Gastrocnemius medialis (tissue), 4 donors: ENCODE data around the gene GTPBP6. TPM values are rescaled to one million over a fixed set of nuclear protein-coding genes. Genes with fewer than 3 reads are reported as not detected.

Experiments
- ATAC-seq, 2 donors: fragments of 150-250 bp; one replicate each; pipeline ENCODE4 v1.9.1; 2016
- DNase-seq, 2 donors: peaks; one replicate each; pipeline ENCODE4 v3.0.0-alpha.2; 2019
- H3K27ac ChIP-seq, 4 donors: fragments of 200-600 bp; sonication (generic); 1 replicate in 1 of 4; 2 replicates in 3 of 4; pipeline ENCODE4 v1.5.1; 2016 to 2018; ENCODE audit warnings: mild to moderate bottlenecking in 2 of 4, moderate library complexity in 1 of 4
- H3K27me3 ChIP-seq, 3 donors: fragments of 200-600 bp; sonication (generic) in 2 of 3; 1 replicate in 1 of 3; 2 replicates in 2 of 3; pipeline versions ENCODE4 v1.5.1 to v1.6.0; 2016 to 2019; ENCODE audit warnings: mild to moderate bottlenecking in 1 of 3, moderate library complexity in 1 of 3
- H3K36me3 ChIP-seq, 2 donors: fragments of 200-600 bp; sonication (generic) in 1 of 2; one replicate each; pipeline ENCODE4 v1.5.1; 2017 to 2018
- H3K4me1 ChIP-seq, 2 donors: fragments of 200-600 bp; sonication (generic) in 1 of 2; one replicate each; pipeline ENCODE4 v1.5.1; 2016 to 2017; ENCODE audit warnings: mild to moderate bottlenecking in 2 of 2
- H3K4me3 ChIP-seq, 4 donors: fragments of 200-600 bp; sonication (generic) in 3 of 4; 1 replicate in 1 of 4; 2 replicates in 3 of 4; pipeline ENCODE4 v1.5.1; 2016 to 2019; ENCODE audit warnings: mild to moderate bottlenecking in 2 of 4
- H3K9me3 ChIP-seq, 3 donors: fragments of 200-600 bp; sonication (generic) in 2 of 3; 1 replicate in 1 of 3; 2 replicates in 2 of 3; pipeline ENCODE4 v1.5.1; 2016 to 2019
- POLR2A ChIP-seq, 2 donors: fragments of 450-650 bp; IDR thresholded peaks; one replicate each; pipeline ENCODE4 v1.6.1; 2017; ENCODE audit warnings: antibody characterized with exemption in 2 of 2, mild to moderate bottlenecking in 2 of 2, moderate library complexity in 2 of 2
- in situ Hi-C, 4 donors: fragments of 200-750 bp; cut with MboI; loops; one replicate each; pipeline versions ENCODE4 v1.15.0 to v1.8.0; 2017; ENCODE audit warnings: low sequenced_read_pairs in 4 of 4
- intact Hi-C: fragments of 100-400 bp; cut with DNase I; formaldehyde crosslinking; loops from one replicate; pipeline ENCODE4 v1.15.1; 2023; ENCODE audit warnings: low total_unique reads
- total RNA-seq, 4 donors: library from RNA; depleted of rRNA; stranded (reverse); fragments of >200 nt; gene quantifications; one replicate each; pipeline versions ENCODE4 v1.1.0 to v1.2.3, GENCODE V29; 2016
- TF ChIP-seq, protein P1 (sequence below), 5 experiments: fragments of 450-650 bp in 3 of 5; fragments of 200-600 bp in 2 of 5; sonication (generic) in 2 of 5; IDR thresholded peaks in 4 of 5; conservative IDR thresholded peaks in 1 of 5; 1 replicate in 4 of 5; 2 replicates in 1 of 5; pipeline ENCODE4 v1.5.1; 2016 to 2019; ENCODE audit warnings: antibody characterized with exemption in 5 of 5, mild to moderate bottlenecking in 3 of 5, moderate library complexity in 3 of 5

Gene GTPBP6
- total RNA-seq, 4 donors from 2014 or later = 40.1 to 79.4 (median 46.9) TPM

DNA sequence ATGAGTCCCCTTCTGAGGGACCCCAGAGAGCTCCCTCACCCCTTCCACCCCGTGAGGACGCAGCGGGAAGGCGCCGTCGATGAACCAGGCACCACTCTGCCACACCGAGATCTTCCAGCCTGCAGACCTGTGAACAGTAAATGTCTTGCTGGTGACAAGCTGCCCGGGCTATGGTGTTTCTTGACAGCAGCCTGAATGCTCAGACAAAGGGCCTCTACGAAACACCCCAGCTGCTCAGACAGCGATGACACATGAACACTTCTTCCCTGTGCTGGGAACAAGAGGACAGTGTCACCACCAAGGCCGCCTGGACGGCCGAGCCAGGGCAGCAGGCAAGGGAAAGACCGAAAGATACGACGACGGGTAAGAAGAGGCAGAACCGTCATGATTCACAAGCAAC is 30.6 kb upstream of the GTPBP6 start:
- DNase-seq (no peak), ATAC-seq (no peak)
- intact Hi-C loops = no loop called here
- Histone ChIP-seq H3K4me3 (no peak overlapping the region), H3K4me1 (no peaks in the 10 kb centered on the region), H3K27ac (peak overlapping the region in 2 of 4 donors; percentile 20 to 25), H3K9me3 (no peaks in the 10 kb centered on the region), H3K27me3 (no peaks in the 10 kb centered on the region), H3K36me3 (peaks cover 0 to 15% of the 10 kb centered on the region in 2 donors)
- in situ Hi-C loops = no loop called here
- TF ChIP-seq, protein P1, sequence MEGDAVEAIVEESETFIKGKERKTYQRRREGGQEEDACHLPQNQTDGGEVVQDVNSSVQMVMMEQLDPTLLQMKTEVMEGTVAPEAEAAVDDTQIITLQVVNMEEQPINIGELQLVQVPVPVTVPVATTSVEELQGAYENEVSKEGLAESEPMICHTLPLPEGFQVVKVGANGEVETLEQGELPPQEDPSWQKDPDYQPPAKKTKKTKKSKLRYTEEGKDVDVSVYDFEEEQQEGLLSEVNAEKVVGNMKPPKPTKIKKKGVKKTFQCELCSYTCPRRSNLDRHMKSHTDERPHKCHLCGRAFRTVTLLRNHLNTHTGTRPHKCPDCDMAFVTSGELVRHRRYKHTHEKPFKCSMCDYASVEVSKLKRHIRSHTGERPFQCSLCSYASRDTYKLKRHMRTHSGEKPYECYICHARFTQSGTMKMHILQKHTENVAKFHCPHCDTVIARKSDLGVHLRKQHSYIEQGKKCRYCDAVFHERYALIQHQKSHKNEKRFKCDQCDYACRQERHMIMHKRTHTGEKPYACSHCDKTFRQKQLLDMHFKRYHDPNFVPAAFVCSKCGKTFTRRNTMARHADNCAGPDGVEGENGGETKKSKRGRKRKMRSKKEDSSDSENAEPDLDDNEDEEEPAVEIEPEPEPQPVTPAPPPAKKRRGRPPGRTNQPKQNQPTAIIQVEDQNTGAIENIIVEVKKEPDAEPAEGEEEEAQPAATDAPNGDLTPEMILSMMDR (IDR thresholded peaks at IDR 0.05 in 4 of 5, conservative IDR thresholded peaks at IDR 0.05 in 1 of 5) = no peak

DNA sequence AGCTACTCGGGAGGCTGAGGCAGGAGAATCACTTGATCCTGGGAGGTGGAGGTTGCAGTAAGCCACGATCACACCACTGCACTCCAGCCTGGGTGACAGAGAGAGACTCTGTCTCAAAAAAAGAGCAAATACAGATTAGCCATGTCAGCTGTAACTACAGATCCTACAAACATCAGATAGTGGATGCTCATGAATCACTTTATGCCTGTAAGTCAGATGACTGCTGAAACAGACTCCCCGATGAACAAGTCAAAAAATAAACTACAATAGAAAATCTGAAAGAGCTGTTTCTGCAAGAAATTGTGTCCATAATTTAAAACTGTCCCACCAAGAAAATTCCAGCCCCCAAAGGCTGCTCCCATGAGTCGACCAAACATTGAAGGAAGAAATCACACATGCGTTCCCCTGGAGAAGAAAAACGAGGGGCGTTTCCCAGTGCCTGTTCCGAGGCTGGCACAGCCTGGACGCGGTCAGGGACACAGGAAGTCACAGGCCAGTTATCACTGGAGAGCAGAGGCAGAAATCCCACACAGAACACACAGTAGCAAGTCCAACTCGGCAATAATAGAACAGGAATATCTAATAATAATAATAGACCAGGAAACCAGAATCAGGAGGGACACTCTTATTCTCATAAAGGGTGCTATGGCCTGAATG is 30.0 kb upstream of the GTPBP6 start:
- H3K27ac ChIP-seq = peak overlapping the region in 2 of 4 donors; percentile 20 to 25

DNA sequence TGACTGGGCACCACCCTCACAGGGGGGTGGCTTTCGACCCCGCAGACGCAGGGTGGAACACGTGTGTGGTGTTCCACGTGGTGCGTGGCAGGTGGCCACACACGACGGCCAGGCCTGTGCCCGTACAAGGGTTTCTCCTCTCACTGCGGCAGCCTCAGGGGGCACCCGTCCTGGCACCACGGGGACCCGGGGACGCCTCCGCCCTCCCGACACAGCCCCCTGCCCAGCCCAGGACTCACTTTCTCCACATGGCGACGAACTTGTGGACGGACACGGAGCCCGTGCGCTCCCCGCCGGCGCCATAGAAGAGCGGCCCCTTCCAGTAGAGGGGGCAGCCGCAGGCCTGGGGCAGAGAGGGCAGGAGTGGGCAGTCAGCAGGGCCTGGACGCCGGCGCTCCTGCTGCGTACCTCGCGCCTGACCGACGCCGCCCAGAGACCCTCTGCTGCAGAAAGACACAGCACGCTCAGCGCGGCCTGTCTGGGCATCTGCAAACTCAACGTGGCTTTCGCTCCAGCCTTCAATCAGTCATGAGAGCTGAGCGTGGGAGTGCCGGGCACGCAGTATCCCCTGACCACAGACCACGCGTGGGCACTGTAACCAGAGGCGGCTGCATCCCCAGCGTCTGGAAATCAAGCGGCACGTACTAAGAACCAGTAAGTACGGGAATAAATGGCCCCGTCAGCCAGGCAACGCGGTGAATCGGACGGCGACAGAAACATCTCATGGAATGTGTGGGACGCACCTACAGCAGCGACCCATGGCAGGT is 28.9 kb upstream of the GTPBP6 start:
- in situ Hi-C loops = no loop called here
- DNase-seq = no peak
- TF ChIP-seq, protein P1 (IDR thresholded peaks at IDR 0.05 in 4 of 5, conservative IDR thresholded peaks at IDR 0.05 in 1 of 5) = no peak
- no peak for TF ChIP-seq POLR2A (IDR thresholded peaks at IDR 0.05)
- no peak overlapping the region for H3K4me3 ChIP-seq
- no peak for ATAC-seq
- no peaks in the 10 kb centered on the region for H3K4me1 ChIP-seq
- no peak overlapping the region for H3K27ac ChIP-seq
- peaks cover 0 to 15% of the 10 kb centered on the region in 2 donors for H3K36me3 ChIP-seq
- no peaks in the 10 kb centered on the region for H3K9me3 ChIP-seq
- intact Hi-C loops = no loop called here
- no peaks in the 10 kb centered on the region for H3K27me3 ChIP-seq

More for the DNA sequence above, 30.0 kb upstream of the GTPBP6 start:
- Histone ChIP-seq H3K9me3 (no peaks in the 10 kb centered on the region), H3K36me3 (peaks cover 0 to 15% of the 10 kb centered on the region in 2 donors), H3K27me3 (no peaks in the 10 kb centered on the region), H3K4me3 (no peak overlapping the region), H3K4me1 (no peaks in the 10 kb centered on the region)
- ATAC-seq (no peak), DNase-seq (no peak)
- intact Hi-C loops (no loop called here), in situ Hi-C loops (no loop called here)
- no peak for TF ChIP-seq POLR2A (IDR thresholded peaks at IDR 0.05)
- TF ChIP-seq, protein P1 (IDR thresholded peaks at IDR 0.05 in 4 of 5, conservative IDR thresholded peaks at IDR 0.05 in 1 of 5) = no peak

DNA sequence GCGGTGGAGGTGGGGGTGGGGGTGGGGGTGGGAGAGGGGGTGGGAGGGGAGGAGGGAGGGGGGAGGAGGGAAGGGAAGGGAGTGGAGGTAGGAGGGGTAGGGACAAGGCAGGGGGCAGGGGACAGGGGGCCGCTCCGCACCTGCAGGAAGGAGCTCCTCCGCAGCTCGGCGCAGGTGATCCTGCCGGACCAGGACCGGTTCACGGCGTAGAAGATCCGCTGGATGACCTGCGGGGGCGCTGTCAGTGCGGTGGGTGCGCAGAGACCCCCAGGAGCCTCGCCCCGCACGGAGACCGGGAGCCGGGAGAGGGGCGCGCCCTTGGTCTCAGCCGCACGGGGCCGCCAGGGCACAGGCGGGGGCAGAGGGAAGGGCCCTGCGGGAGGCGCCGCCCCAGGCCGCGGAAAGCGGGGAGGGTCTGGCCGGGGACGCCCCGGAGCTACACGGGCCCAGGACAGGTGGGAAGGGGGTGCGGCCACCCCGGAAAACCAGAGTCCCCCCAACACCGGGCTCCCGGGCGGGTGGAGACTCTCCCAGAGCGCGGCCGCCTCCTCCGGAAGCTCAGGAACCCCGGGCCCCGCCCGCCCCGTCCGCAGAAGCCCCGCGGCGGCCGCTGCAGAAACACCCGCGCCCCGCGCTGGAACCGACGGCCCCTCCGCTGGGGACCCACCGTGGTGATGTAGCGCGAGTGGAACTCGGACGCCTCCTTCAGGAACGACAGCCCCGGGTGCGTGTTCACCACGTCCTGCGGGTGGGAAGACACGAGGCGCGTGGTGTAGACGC is 27.6 kb upstream of the GTPBP6 start:
- ATAC-seq = no peak
- DNase-seq = peak in 1 of 2 donors; percentile 8

More for the DNA sequence above, 27.6 kb upstream of the GTPBP6 start:
- H3K27ac ChIP-seq = no peak overlapping the region
- H3K9me3 ChIP-seq = no peaks in the 10 kb centered on the region
- H3K36me3 ChIP-seq = peaks cover 0 to 21% of the 10 kb centered on the region in 2 donors
- intact Hi-C loops = no loop called here
- in situ Hi-C loops = no loop called here
- no peaks in the 10 kb centered on the region for H3K4me1 ChIP-seq
- TF ChIP-seq POLR2A (IDR thresholded peaks at IDR 0.05) = no peak
- TF ChIP-seq, protein P1 (IDR thresholded peaks at IDR 0.05 in 4 of 5, conservative IDR thresholded peaks at IDR 0.05 in 1 of 5) = no peak
- no peak overlapping the region for H3K4me3 ChIP-seq
- H3K27me3 ChIP-seq = no peaks in the 10 kb centered on the region
